ENCODE results near the gene TXNDC8. TPM values are rescaled to one million over a fixed set of nuclear protein-coding genes. Genes with fewer than 3 reads are reported as not detected.

TXNDC8 gene
- total RNA-seq, 2 donors from 2014 or later = not detected

DNA sequence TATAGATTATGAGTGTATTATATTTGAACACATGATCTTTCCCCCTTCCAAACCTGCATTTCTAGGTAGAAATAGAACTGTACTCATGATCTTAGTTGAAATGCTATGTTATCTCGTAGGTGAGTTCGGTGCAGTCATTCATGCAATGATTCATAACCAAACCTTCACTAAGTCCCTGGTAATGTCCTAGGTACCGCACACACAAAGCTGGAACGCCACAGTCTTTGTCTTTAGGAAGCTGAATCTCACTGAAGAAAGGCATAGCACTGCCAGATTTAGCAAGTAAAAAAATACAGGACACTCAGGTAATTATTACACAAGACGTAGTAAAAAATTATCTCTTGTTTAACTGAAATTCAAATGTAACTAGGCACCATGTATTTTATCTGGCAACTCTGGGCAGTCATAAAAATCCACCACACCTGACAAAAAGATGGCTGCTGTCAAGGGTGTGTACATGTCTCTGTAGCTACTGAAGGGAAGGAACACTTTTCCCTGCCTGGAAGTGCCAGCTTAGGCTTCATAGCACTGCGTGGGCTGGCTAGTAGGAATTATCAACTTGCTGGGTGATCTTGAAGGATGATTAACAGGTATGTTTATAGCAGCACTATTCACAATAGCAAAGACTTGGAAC lies 53.3 kb downstream of the TXNDC8 start:
- no peak overlapping the region for H3K4me3 Mint-ChIP-seq
- no peak for DNase-seq
- peaks cover 37% of the 10 kb centered on the region for H3K27me3 Mint-ChIP-seq
- no peaks in the 10 kb centered on the region for H3K9me3 ChIP-seq (ENCODE audit: control insufficient read depth, low read length, poor library complexity, severe bottlenecking)
- peaks cover 2% of the 10 kb centered on the region for H3K36me3 Mint-ChIP-seq (ENCODE audit: low read depth)
- H3K27ac Mint-ChIP-seq = no peak overlapping the region
- H3K4me1 Mint-ChIP-seq = no peaks in the 10 kb centered on the region
- ATAC-seq = no peak

DNA sequence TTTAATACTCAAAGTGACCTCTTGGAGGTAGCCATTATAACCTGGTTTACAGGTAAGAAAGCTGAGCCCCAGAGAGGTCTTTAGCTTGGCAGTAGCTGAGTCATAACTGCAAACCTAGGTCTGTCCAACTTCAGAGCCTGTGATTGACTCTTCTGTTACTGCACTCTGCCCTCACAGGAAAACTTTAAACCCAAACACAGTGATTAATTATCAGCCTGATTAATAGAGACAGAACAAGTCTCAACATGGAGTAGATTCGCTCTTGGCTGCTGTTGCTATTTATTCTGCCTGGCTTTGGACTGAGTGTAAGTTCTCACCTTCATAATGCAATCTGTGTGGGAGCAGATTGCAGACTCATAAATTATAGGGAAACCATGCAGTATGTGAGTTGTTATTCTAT lies 53.9 kb downstream of the TXNDC8 start:
- H3K9me3 ChIP-seq (ENCODE audit: control insufficient read depth, low read length, poor library complexity, severe bottlenecking) = no peaks in the 10 kb centered on the region
- Mint-ChIP-seq H3K4me3 (no peak overlapping the region), H3K27ac (no peak overlapping the region), H3K36me3 (ENCODE audit: low read depth) (peaks cover 2% of the 10 kb centered on the region), H3K27me3 (peaks cover 41% of the 10 kb centered on the region), H3K4me1 (no peaks in the 10 kb centered on the region)
- ATAC-seq (no peak), DNase-seq (no peak)

GRCh38 chr9:110282739-110283081 lies 55.0 kb downstream of the TXNDC8 start:
- H3K27ac Mint-ChIP-seq = no peak overlapping the region
- DNase-seq = no peak
- no peak for ATAC-seq
- H3K4me1 Mint-ChIP-seq = no peaks in the 10 kb centered on the region
- H3K4me3 Mint-ChIP-seq = no peak overlapping the region
- no peaks in the 10 kb centered on the region for H3K9me3 ChIP-seq (ENCODE audit: control insufficient read depth, low read length, poor library complexity, severe bottlenecking)
- peaks cover 2% of the 10 kb centered on the region for H3K36me3 Mint-ChIP-seq (ENCODE audit: low read depth)
- H3K27me3 Mint-ChIP-seq = peaks cover 41% of the 10 kb centered on the region

DNA sequence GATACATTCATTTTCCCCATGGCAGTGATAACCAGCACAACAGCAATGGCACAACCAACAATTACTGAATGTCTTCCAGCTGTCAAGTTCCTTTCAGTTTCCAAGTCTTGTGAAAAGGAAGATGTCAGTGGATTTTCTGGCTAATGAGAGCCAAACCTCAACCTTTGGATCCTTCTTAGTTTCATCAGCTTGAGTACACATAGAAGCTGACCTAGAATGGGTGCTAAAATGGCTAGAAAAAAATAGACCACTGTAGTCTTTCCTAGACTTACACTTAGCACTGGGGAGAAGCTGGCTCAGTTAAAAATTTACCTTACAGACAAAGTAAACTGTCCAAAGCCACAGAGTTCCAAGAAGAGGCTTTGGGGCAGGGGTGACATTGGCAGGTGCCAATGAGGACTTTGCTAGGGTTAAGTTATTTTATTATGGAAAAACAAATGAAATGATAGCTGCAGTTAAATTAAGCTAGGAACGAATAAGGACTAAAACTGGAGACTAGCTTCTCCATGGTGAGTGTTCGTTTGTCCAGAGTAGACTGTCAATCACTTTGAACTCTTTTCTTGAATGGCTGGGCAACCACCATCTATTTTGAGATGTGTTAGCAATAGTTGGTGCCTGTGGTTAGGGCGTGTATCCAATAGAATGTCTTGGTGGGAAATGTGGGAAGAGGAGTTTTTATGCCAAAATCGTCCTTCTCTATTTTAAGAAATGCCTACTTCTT lies 55.5 kb downstream of the TXNDC8 start:
- no peak overlapping the region for H3K27ac Mint-ChIP-seq
- H3K4me3 Mint-ChIP-seq = no peak overlapping the region
- no peak for ATAC-seq
- H3K36me3 Mint-ChIP-seq (ENCODE audit: low read depth) = peaks cover 2% of the 10 kb centered on the region
- no peak for DNase-seq
- H3K9me3 ChIP-seq (ENCODE audit: control insufficient read depth, low read length, poor library complexity, severe bottlenecking) = no peaks in the 10 kb centered on the region
- H3K27me3 Mint-ChIP-seq = peaks cover 41% of the 10 kb centered on the region
- H3K4me1 Mint-ChIP-seq = no peaks in the 10 kb centered on the region

- no peaks in the 10 kb centered on the region for H3K4me1 Mint-ChIP-seq
- peaks cover 41% of the 10 kb centered on the region for H3K27me3 Mint-ChIP-seq
- no peak overlapping the region for H3K4me3 Mint-ChIP-seq
- H3K9me3 ChIP-seq (ENCODE audit: control insufficient read depth, low read length, poor library complexity, severe bottlenecking) = no peaks in the 10 kb centered on the region
- H3K36me3 Mint-ChIP-seq (ENCODE audit: low read depth) = no peaks in the 10 kb centered on the region
- H3K27ac Mint-ChIP-seq = no peak overlapping the region
- ATAC-seq (no peak), DNase-seq (no peak)
Measured at GRCh38 chr9:110278080-110278707, 59.5 kb downstream of the TXNDC8 start.

- Mint-ChIP-seq H3K36me3 (ENCODE audit: low read depth) (no peaks in the 10 kb centered on the region), H3K4me3 (no peak overlapping the region), H3K4me1 (no peaks in the 10 kb centered on the region), H3K27ac (no peak overlapping the region), H3K27me3 (peaks cover 31% of the 10 kb centered on the region)
- DNase-seq (no peak), ATAC-seq (no peak)
- no peaks in the 10 kb centered on the region for H3K9me3 ChIP-seq (ENCODE audit: control insufficient read depth, low read length, poor library complexity, severe bottlenecking)
Measured at GRCh38 chr9:110276781-110277180, 60.9 kb downstream of the TXNDC8 start.

- peaks cover 16% of the 10 kb centered on the region for H3K27me3 Mint-ChIP-seq
- DNase-seq (no peak), ATAC-seq (no peak)
- H3K36me3 Mint-ChIP-seq (ENCODE audit: low read depth) = no peaks in the 10 kb centered on the region
- H3K27ac Mint-ChIP-seq = no peak overlapping the region
- no peak overlapping the region for H3K4me3 Mint-ChIP-seq
- no peaks in the 10 kb centered on the region for H3K9me3 ChIP-seq (ENCODE audit: control insufficient read depth, low read length, poor library complexity, severe bottlenecking)
- H3K4me1 Mint-ChIP-seq = no peaks in the 10 kb centered on the region
Measured at GRCh38 chr9:110270211-110270995, 67.3 kb downstream of the TXNDC8 start.

DNA sequence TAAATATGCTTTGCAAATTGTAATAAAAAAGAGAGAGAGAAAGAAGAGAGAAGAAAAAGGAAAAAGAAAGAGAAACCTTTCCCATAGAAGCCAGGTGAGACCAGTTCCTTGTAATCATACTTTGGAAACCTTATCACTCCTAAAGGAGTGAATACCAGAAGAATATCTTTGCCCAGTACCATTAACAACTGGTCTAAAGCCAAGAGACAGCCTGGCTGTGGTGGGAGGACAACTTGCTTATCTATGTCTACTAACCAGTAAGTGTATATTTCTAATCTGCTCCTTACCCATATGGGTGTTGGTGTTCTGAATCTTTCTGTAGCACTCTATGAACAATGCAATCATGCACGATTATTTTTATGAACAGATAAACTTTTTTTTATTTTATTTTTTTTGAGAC lies 70.9 kb downstream of the TXNDC8 start:
- Mint-ChIP-seq H3K27ac (no peak overlapping the region), H3K4me3 (no peak overlapping the region), H3K4me1 (no peaks in the 10 kb centered on the region), H3K36me3 (ENCODE audit: low read depth) (no peaks in the 10 kb centered on the region), H3K27me3 (peaks cover 10% of the 10 kb centered on the region)
- no peak for ATAC-seq
- H3K9me3 ChIP-seq (ENCODE audit: control insufficient read depth, low read length, poor library complexity, severe bottlenecking) = no peaks in the 10 kb centered on the region
- DNase-seq = no peak

DNA sequence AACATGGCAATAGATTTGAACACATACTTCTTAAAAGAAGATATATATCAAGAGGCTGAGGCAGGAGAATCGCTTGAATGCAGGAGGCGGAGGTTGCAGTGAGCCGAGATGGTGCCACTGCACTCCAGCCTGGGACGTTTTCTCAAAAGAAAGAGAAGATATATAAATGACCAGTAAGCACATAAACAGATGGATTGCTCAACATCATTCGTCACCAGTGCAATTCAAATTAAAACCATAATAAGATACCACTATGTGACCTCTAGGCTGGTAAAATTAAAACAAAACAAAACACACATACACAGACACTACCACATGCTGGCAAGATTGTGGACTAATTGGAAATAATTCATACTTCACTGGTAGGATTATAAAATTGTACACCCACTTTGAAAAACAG lies 76.0 kb downstream of the TXNDC8 start:
- H3K27me3 Mint-ChIP-seq = peaks cover 10% of the 10 kb centered on the region
- H3K4me1 Mint-ChIP-seq = peaks cover 15% of the 10 kb centered on the region
- H3K4me3 Mint-ChIP-seq = no peak overlapping the region
- H3K27ac Mint-ChIP-seq = no peak overlapping the region
- no peak for ATAC-seq
- no peaks in the 10 kb centered on the region for H3K36me3 Mint-ChIP-seq (ENCODE audit: low read depth)
- DNase-seq = no peak
- H3K9me3 ChIP-seq (ENCODE audit: control insufficient read depth, low read length, poor library complexity, severe bottlenecking) = no peaks in the 10 kb centered on the region

DNA sequence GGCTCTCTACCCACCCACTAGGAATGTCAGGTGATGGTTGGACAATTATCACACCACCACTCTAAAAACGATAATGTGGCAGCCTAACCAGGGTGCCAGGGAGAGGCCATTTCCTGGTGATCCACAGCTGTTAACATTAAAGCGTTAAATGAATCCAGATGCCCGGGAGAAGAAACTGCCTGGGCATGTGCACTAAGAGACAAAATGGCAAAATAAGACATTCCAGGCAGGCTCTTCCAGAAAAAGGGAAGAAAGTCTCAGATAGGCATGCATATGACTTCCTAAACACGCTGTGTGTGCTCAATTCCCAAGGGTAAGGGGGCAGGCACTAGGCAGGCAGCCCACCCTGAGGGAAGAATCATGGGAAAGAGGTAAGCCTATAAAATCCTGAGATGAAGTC lies 76.8 kb downstream of the TXNDC8 start:
- ATAC-seq = no peak
- H3K4me3 Mint-ChIP-seq = no peak overlapping the region

DNA sequence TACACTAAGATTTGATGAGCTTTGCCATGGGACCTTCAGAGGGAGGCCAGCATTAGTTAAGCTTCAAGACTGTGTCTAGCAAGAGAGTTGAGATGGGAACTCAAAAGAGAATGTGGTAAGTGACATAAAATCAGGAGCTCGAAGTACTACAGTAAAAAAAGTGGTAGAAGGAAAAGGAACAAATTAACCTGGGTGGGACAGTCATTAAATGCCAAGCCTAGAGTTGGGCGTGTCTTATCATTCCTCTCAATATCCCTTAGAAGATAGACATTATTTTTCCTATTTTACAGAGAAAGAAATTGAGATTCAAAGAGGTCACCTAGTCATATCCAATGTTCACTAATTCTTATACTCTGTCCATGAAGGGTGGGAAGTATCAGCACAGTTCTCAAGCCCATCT lies 78.1 kb downstream of the TXNDC8 start:
- Mint-ChIP-seq H3K4me1 (peaks cover 25% of the 10 kb centered on the region), H3K36me3 (ENCODE audit: low read depth) (peaks cover 2% of the 10 kb centered on the region), H3K27me3 (peaks cover 6% of the 10 kb centered on the region), H3K27ac (no peak overlapping the region), H3K4me3 (no peak overlapping the region)
- no peak for DNase-seq
- ATAC-seq = no peak
- no peaks in the 10 kb centered on the region for H3K9me3 ChIP-seq (ENCODE audit: control insufficient read depth, low read length, poor library complexity, severe bottlenecking)

More for the DNA sequence above, 76.8 kb downstream of the TXNDC8 start:
- H3K36me3 Mint-ChIP-seq (ENCODE audit: low read depth) = peaks cover 2% of the 10 kb centered on the region
- H3K27me3 Mint-ChIP-seq = peaks cover 8% of the 10 kb centered on the region
- no peaks in the 10 kb centered on the region for H3K9me3 ChIP-seq (ENCODE audit: control insufficient read depth, low read length, poor library complexity, severe bottlenecking)
- H3K27ac Mint-ChIP-seq = no peak overlapping the region
- no peak for DNase-seq
- peaks cover 17% of the 10 kb centered on the region for H3K4me1 Mint-ChIP-seq

- H3K4me3 Mint-ChIP-seq = no peak overlapping the region
- H3K36me3 Mint-ChIP-seq (ENCODE audit: low read depth) = peaks cover 2% of the 10 kb centered on the region
- no peaks in the 10 kb centered on the region for H3K9me3 ChIP-seq (ENCODE audit: control insufficient read depth, low read length, poor library complexity, severe bottlenecking)
- peaks cover 32% of the 10 kb centered on the region for H3K4me1 Mint-ChIP-seq
- no peak overlapping the region for H3K27ac Mint-ChIP-seq
- H3K27me3 Mint-ChIP-seq = peaks cover 6% of the 10 kb centered on the region
- no peak for ATAC-seq
- no peak for DNase-seq
Measured at GRCh38 chr9:110258690-110259091, 79.0 kb downstream of the TXNDC8 start.

GRCh38 chr9:110257956-110258355 lies 79.7 kb downstream of the TXNDC8 start:
- Mint-ChIP-seq H3K4me3 (no peak overlapping the region), H3K4me1 (peaks cover 39% of the 10 kb centered on the region), H3K27ac (no peak overlapping the region), H3K36me3 (ENCODE audit: low read depth) (peaks cover 2% of the 10 kb centered on the region), H3K27me3 (peaks cover 4% of the 10 kb centered on the region)
- DNase-seq (no peak), ATAC-seq (no peak)
- no peaks in the 10 kb centered on the region for H3K9me3 ChIP-seq (ENCODE audit: control insufficient read depth, low read length, poor library complexity, severe bottlenecking)
